Endothelial cell of umbilical vein (primary cell): ENCODE data around the gene SART1. TPM values are rescaled to one million over a fixed set of nuclear protein-coding genes. Genes with fewer than 3 reads are reported as not detected.

ENCODE experiments used
- BruUV-seq: library from RNA; stranded (reverse); fragments of 400-500 nt; replicated peaks from 2 replicates; lab custom pipeline; 2021; lab: Mats Ljungman, UMichigan
- CTCF ChIA-PET: fragments of 300-600, 350-600 bp; sonication (Branson Sonifier 250); formaldehyde crosslinking; loops from one replicate; lab custom pipeline; 2021; ENCODE audit warnings: antibody characterized with exemption, inconsistent platforms; lab: Charles Lee
- POLR2A ChIA-PET: fragments of 300-600, 350-600 bp; sonication (Branson Sonifier 250); formaldehyde crosslinking; loops from one replicate; lab custom pipeline; 2021; ENCODE audit warnings: antibody characterized with exemption, inconsistent platforms; lab: Charles Lee
- DNase-seq: peaks from one replicate; pipeline ENCODE4 v3.0.0-alpha.2; 2011; ENCODE audit warnings: low read depth, low spot score
- FAIRE-seq: peaks from 2 replicates; lab custom pipeline; 2011; peaks lifted over from hg19 to GRCh38; lab: Jason Lieb, UNC
- H2AFZ ChIP-seq: 2 replicates; pipeline ENCODE4 v1.6.0; 2012; ENCODE audit warnings: low read depth, low read length, control low read depth, inconsistent platforms
- H3K27ac ChIP-seq: 2 replicates; pipeline ENCODE4 v1.5.1; 2011; ENCODE audit warnings: low read depth, mild to moderate bottlenecking, control low read depth, low read length, moderate library complexity; ENCODE audit not compliant: insufficient read depth
- H3K27me3 ChIP-seq, 2 experiments: 2 replicates each; pipeline versions ENCODE4 v1.6.0 to v1.6.1; 2011; ENCODE audit warnings: low read length in 2 of 2, mixed read lengths in 1 of 2; ENCODE audit not compliant: control insufficient read depth in 2 of 2, insufficient read depth in 2 of 2
- H3K36me3 ChIP-seq, 2 experiments: 2 replicates in 1 of 2; 3 replicates in 1 of 2; pipeline ENCODE4 v1.5.1; 2011; ENCODE audit warnings: low read length in 2 of 2, mild to moderate bottlenecking in 1 of 2, moderate library complexity in 1 of 2; ENCODE audit not compliant: control insufficient read depth in 2 of 2, insufficient read depth in 2 of 2; ENCODE audit errors: extremely low read depth in 1 of 2
- H3K4me1 ChIP-seq: 3 replicates; pipeline ENCODE4 v1.5.1; 2011; ENCODE audit warnings: mild to moderate bottlenecking, low read length; ENCODE audit not compliant: control insufficient read depth, insufficient read depth; ENCODE audit errors: extremely low read depth
- H3K4me2 ChIP-seq: 2 replicates; pipeline ENCODE4 v1.6.1; 2011; ENCODE audit warnings: low read length, control low read depth, mixed read lengths; ENCODE audit not compliant: insufficient read depth
- H3K4me3 ChIP-seq, 3 experiments: fragments of 200-600 bp in 1 of 3; sonication (generic), shearing (Covaris generic) in 1 of 3; replicated peaks in 1 of 3; 2 replicates each; pipeline ENCODE4 v1.5.1; 2011 to 2016; ENCODE audit warnings: control low read depth in 3 of 3, low read length in 3 of 3, mild to moderate bottlenecking in 2 of 3, inconsistent platforms in 1 of 3, low read depth in 1 of 3, moderate library complexity in 1 of 3; ENCODE audit not compliant: insufficient read depth in 1 of 3
- H3K79me2 ChIP-seq: 2 replicates; pipeline ENCODE4 v1.6.0; 2012; ENCODE audit warnings: low read length, inconsistent platforms; ENCODE audit not compliant: control insufficient read depth, insufficient read depth
- H3K9ac ChIP-seq: replicated peaks from 2 replicates; pipeline ENCODE3; 2011; ENCODE audit warnings: low read length, control low read depth; ENCODE audit not compliant: insufficient read depth; ENCODE audit errors: extremely low read depth
- H3K9me1 ChIP-seq: replicated peaks from 3 replicates; pipeline ENCODE4 v1.6.0; 2011; ENCODE audit warnings: mild to moderate bottlenecking, low read length; ENCODE audit not compliant: control insufficient read depth, insufficient read depth; ENCODE audit errors: extremely low read depth
- H3K9me3 ChIP-seq: replicated peaks from 2 replicates; pipeline ENCODE4 v1.5.1; 2012; ENCODE audit warnings: low read length, inconsistent platforms; ENCODE audit not compliant: control insufficient read depth, insufficient read depth
- H4K20me1 ChIP-seq: replicated peaks from 2 replicates; pipeline ENCODE3; 2011; ENCODE audit warnings: mild to moderate bottlenecking, low read length; ENCODE audit not compliant: control insufficient read depth, insufficient read depth; ENCODE audit errors: extremely low read depth
- CTCF ChIP-seq, 2 donors: IDR thresholded peaks; 1 replicate in 1 of 2; 2 replicates in 1 of 2; pipeline ENCODE4 v1.5.1; 2011; ENCODE audit warnings: low read length in 2 of 2, mild to moderate bottlenecking in 2 of 2, moderate library complexity in 2 of 2, control low read depth in 1 of 2, inconsistent platforms in 1 of 2, low read depth in 1 of 2; ENCODE audit not compliant: insufficient read depth in 1 of 2; ENCODE audit errors: extremely low read depth in 1 of 2
- EZH2 ChIP-seq: IDR thresholded peaks from 2 replicates; pipeline ENCODE4 v1.6.1; 2012; ENCODE audit warnings: borderline replicate concordance, low read depth, mild to moderate bottlenecking, moderate library complexity, low read length, inconsistent platforms; ENCODE audit not compliant: severe bottlenecking
- FOS ChIP-seq: IDR thresholded peaks from 2 replicates; pipeline ENCODE4 v1.6.1; 2011; ENCODE audit warnings: mild to moderate bottlenecking, low read length, moderate library complexity, borderline replicate concordance; ENCODE audit not compliant: insufficient read depth
- GATA2 ChIP-seq: IDR thresholded peaks from 2 replicates; pipeline ENCODE4 v1.7.0; 2011; ENCODE audit warnings: low read depth, mild to moderate bottlenecking, moderate library complexity, mixed read lengths, low read length; ENCODE audit not compliant: insufficient read length, insufficient read depth
- JUN ChIP-seq: IDR thresholded peaks from 2 replicates; pipeline ENCODE4 v1.6.1; 2011; ENCODE audit warnings: borderline replicate concordance, low read depth; ENCODE audit not compliant: insufficient read length, insufficient read depth
- MAX ChIP-seq: IDR thresholded peaks from 2 replicates; pipeline ENCODE4 v1.6.1; 2011; ENCODE audit not compliant: insufficient read depth, insufficient read length
- MYC ChIP-seq: IDR thresholded peaks from one replicate; pipeline ENCODE4 v1.6.1; 2011; ENCODE audit warnings: mild to moderate bottlenecking, low read depth, low read length
- POLR2A ChIP-seq: IDR thresholded peaks from 2 replicates; pipeline ENCODE4 v1.6.1; 2012; ENCODE audit warnings: low read depth, mild to moderate bottlenecking, control low read depth, low read length
- POLR2AphosphoS5 ChIP-seq: IDR thresholded peaks from 2 replicates; pipeline ENCODE4 v1.6.1; 2012; ENCODE audit warnings: low read depth, mild to moderate bottlenecking, control low read depth, low read length, moderate library complexity; ENCODE audit not compliant: insufficient read depth
- dilution Hi-C: fragments of 300-500 bp; cut with MboI; formaldehyde crosslinking; loops from one replicate; pipeline ENCODE4 v1.15.0; 2019; ENCODE audit warnings: low sequenced_read_pairs; ENCODE audit not compliant: extremely low pct_ligation_motif_present
- intact Hi-C: fragments of 100-400 bp; cut with micrococcal nuclease; formaldehyde crosslinking; loops from one replicate; pipeline ENCODE4 v1.10.0; 2022
- polyA plus RNA-seq, 4 experiments: library from polyadenylated mRNA; depleted of rRNA in 3 of 4; stranded (reverse) in 3 of 4; unstranded in 1 of 4; fragments of >200 nt; gene quantifications; 2 replicates each; pipeline versions ENCODE4 v1.2.1 to v1.2.3, GENCODE V29; 2011 to 2012; ENCODE audit warnings: missing spikeins in 1 of 4
- total RNA-seq: library from RNA; stranded (reverse); gene quantifications from 2 replicates; pipeline ENCODE4 v1.2.3, GENCODE V29; 2021

SART1 gene
- total and polyA plus RNA-seq, 2 donors (not counting 3 experiments of a cell fraction or from before 2014, with no cell fraction given), result 21.8 to 62.7 TPM

- peaks cover 9% of the 10 kb centered on the region for H3K4me1 ChIP-seq
- H3K36me3 ChIP-seq, result peaks cover 16 to 29% of the 10 kb centered on the region in 2 experiments
- ChIA-PET CTCF (interaction anchor here (0.7 to 1.9 kb wide), 8 partner anchors 11 to 222 kb away, joined by 3 to 14 read pairs (median 4); partner anchors contain the start of gene FIBP), POLR2A (interaction anchor here (0.7 to 1.5 kb wide), 3 partner anchors 20 to 111 kb away, joined by 3 to 5 read pairs (median 3); partner anchors contain the start of gene CCDC85B)
- intact Hi-C loops, result loop anchor here (1.0 to 2.0 kb wide), 6 partner anchors 19 to 144 kb away; partner anchors contain the start of genes C11orf68, CFL1, DRAP1 and SART1
- DNase-seq (peak; percentile 98), FAIRE-seq (peak; percentile 95)
- H3K4me3 ChIP-seq, result peak within 1 kb of the TSS; percentile 68 to 88 (median 82)
- H3K9me1 ChIP-seq, result no peaks in the 10 kb centered on the region
- TF ChIP-seq JUN (no peak), MYC (peak; percentile 60), CTCF (IDR thresholded peaks at IDR 0.05; ENCODE audit: extremely low read depth in 1 of 2, insufficient read depth in 1 of 2, low read depth in 1 of 2, low read length in 2 of 2) (no peak), GATA2 (no peak), POLR2AphosphoS5 (peak; percentile 53), EZH2 (no peak), FOS (no peak), POLR2A (peak; percentile 93), MAX (peak; percentile 2)
- H3K9ac ChIP-seq, result peak within 1 kb of the TSS; percentile 74
- peak within 1 kb of the TSS; percentile 22 for H2AFZ ChIP-seq
- dilution Hi-C loops, result no loop called here
- peak within 1 kb of the TSS; percentile 66 for H3K27ac ChIP-seq
- peaks cover 38% of the 10 kb centered on the region for H3K79me2 ChIP-seq
- no peaks in the 10 kb centered on the region for H3K9me3 ChIP-seq
- BruUV-seq, result no TSS peak
- no peaks in the 10 kb centered on the region for H3K27me3 ChIP-seq
- H3K4me2 ChIP-seq, result peak within 1 kb of the TSS; percentile 82
- no peaks in the 10 kb centered on the region for H4K20me1 ChIP-seq
Measured at GRCh38 chr11:66001942-66002647, 40.6 kb downstream of the SART1 start, which contains the start of the genes BANF1 and EIF1AD. TSS of gene BANF1 (plus strand) at chr11:66002503. CDS start at chr11:66003251, 748 bp downstream. TSS of gene EIF1AD (minus strand) at chr11:66002157. CDS start at chr11:66000389, 1,768 bp downstream.
